Measurements from ENCODE around the gene HECTD2. TPM values are rescaled to one million over a fixed set of nuclear protein-coding genes. Genes with fewer than 3 reads are reported as not detected.

HECTD2 gene
- polyA plus RNA-seq, 1 donor from 2014 or later: 87.6 TPM

- Histone ChIP-seq H3K4me2 (ENCODE audit: low read length) (no peak overlapping the region), H4K20me1 (ENCODE audit: insufficient read depth) (no peaks in the 10 kb centered on the region)
- TF ChIP-seq EP300 (conservative IDR thresholded peaks at IDR 0.05; ENCODE audit: poor library complexity, severe bottlenecking): no peak
- no peak for TF ChIP-seq MXI1 (conservative IDR thresholded peaks at IDR 0.05; ENCODE audit: poor library complexity, severe bottlenecking)
- TF ChIP-seq TAF1 (IDR thresholded peaks at IDR 0.05; ENCODE audit: low read depth): no peak
- TF ChIP-seq RAD21 (conservative IDR thresholded peaks at IDR 0.05): no peak
- TF ChIP-seq REST (IDR thresholded peaks at IDR 0.05; ENCODE audit: borderline replicate concordance): no peak
Measured at GRCh38 chr10:91424016-91424415, 13.9 kb downstream of the HECTD2 start.

GRCh38 chr10:91432175-91432574 is 22.0 kb downstream of the HECTD2 start:
- no peak overlapping the region for H3K4me3 ChIP-seq (ENCODE audit: low read length)
- no peaks in the 10 kb centered on the region for H3K9me2 ChIP-seq (ENCODE audit: insufficient read depth, low read length)
- no peaks in the 10 kb centered on the region for H3K36me3 ChIP-seq (ENCODE audit: insufficient read depth, low read length)
- H4K20me1 ChIP-seq (ENCODE audit: insufficient read depth): no peaks in the 10 kb centered on the region
- TF ChIP-seq RAD21 (conservative IDR thresholded peaks at IDR 0.05) (no peak), MXI1 (conservative IDR thresholded peaks at IDR 0.05; ENCODE audit: poor library complexity, severe bottlenecking) (no peak)
- H3K4me2 ChIP-seq (ENCODE audit: low read length): no peak overlapping the region
- H3K9me3 ChIP-seq (ENCODE audit: low read length): no peaks in the 10 kb centered on the region
- no peak overlapping the region for H2AFZ ChIP-seq (ENCODE audit: low read depth, low read length)
- H3K9ac ChIP-seq (ENCODE audit: low read length): no peak overlapping the region
- H3K79me2 ChIP-seq (replicated peaks; ENCODE audit: insufficient read depth, low read length): no peaks in the 10 kb centered on the region
- no peaks in the 10 kb centered on the region for H3F3A ChIP-seq (ENCODE audit: insufficient read depth, low read length, poor library complexity, severe bottlenecking)
- no peak overlapping the region for H3K27ac ChIP-seq (ENCODE audit: low read length)
- no peaks in the 10 kb centered on the region for H3K27me3 ChIP-seq (ENCODE audit: insufficient read depth, low read depth, low read length)

More at GRCh38 chr10:91424016-91424415, 13.9 kb downstream of the HECTD2 start:
- H3K9me3 ChIP-seq (ENCODE audit: low read length): no peaks in the 10 kb centered on the region
- H3K4me3 ChIP-seq (ENCODE audit: low read length): no peak overlapping the region
- no peak overlapping the region for H3K27ac ChIP-seq (ENCODE audit: low read length)
- no peaks in the 10 kb centered on the region for H3F3A ChIP-seq (ENCODE audit: insufficient read depth, low read length, poor library complexity, severe bottlenecking)
- H3K36me3 ChIP-seq (ENCODE audit: insufficient read depth, low read length): no peaks in the 10 kb centered on the region
- no peaks in the 10 kb centered on the region for H3K9me2 ChIP-seq (ENCODE audit: insufficient read depth, low read length)
- no peaks in the 10 kb centered on the region for H3K27me3 ChIP-seq (ENCODE audit: insufficient read depth, low read depth, low read length)
- no peak overlapping the region for H3K9ac ChIP-seq (ENCODE audit: low read length)
- peaks cover 8% of the 10 kb centered on the region for H3K79me2 ChIP-seq (replicated peaks; ENCODE audit: insufficient read depth, low read length)
- H2AFZ ChIP-seq (ENCODE audit: low read depth, low read length): no peak overlapping the region

GRCh38 chr10:91433620-91434019 is 23.5 kb downstream of the HECTD2 start:
- Histone ChIP-seq H3K4me2 (ENCODE audit: low read length) (no peak overlapping the region), H2AFZ (ENCODE audit: low read depth, low read length) (no peak overlapping the region), H3F3A (ENCODE audit: insufficient read depth, low read length, poor library complexity, severe bottlenecking) (no peaks in the 10 kb centered on the region)

More at GRCh38 chr10:91433620-91434019, 23.5 kb downstream of the HECTD2 start:
- no peaks in the 10 kb centered on the region for H3K9me3 ChIP-seq (ENCODE audit: low read length)
- no peaks in the 10 kb centered on the region for H3K79me2 ChIP-seq (replicated peaks; ENCODE audit: insufficient read depth, low read length)
- H4K20me1 ChIP-seq (ENCODE audit: insufficient read depth): no peaks in the 10 kb centered on the region
- no peaks in the 10 kb centered on the region for H3K27me3 ChIP-seq (ENCODE audit: insufficient read depth, low read depth, low read length)
- H3K36me3 ChIP-seq (ENCODE audit: insufficient read depth, low read length): no peaks in the 10 kb centered on the region
- no peak overlapping the region for H3K4me3 ChIP-seq (ENCODE audit: low read length)
- H3K9me2 ChIP-seq (ENCODE audit: insufficient read depth, low read length): no peaks in the 10 kb centered on the region
- no peak overlapping the region for H3K27ac ChIP-seq (ENCODE audit: low read length)
- no peak overlapping the region for H3K9ac ChIP-seq (ENCODE audit: low read length)
- TF ChIP-seq RAD21 (conservative IDR thresholded peaks at IDR 0.05) (no peak), EZH2 (IDR thresholded peaks at IDR 0.05; ENCODE audit: borderline replicate concordance, insufficient read depth, low read length, poor library complexity, severe bottlenecking) (no peak), REST (IDR thresholded peaks at IDR 0.05; ENCODE audit: borderline replicate concordance) (no peak), EP300 (conservative IDR thresholded peaks at IDR 0.05; ENCODE audit: poor library complexity, severe bottlenecking) (no peak), CTCF (IDR thresholded peaks at IDR 0.05; ENCODE audit: poor library complexity, severe bottlenecking) (no peak), MXI1 (conservative IDR thresholded peaks at IDR 0.05; ENCODE audit: poor library complexity, severe bottlenecking) (no peak), SMC3 (conservative IDR thresholded peaks at IDR 0.05; ENCODE audit: poor library complexity) (no peak), POLR2AphosphoS5 (IDR thresholded peaks at IDR 0.05) (no peak), TAF1 (IDR thresholded peaks at IDR 0.05; ENCODE audit: low read depth) (no peak)
